Hematopoietic multipotent progenitor cell treated with erythropoietin and hydrocortisone succinate and interleukin-3 and kit ligand, for 6 days (in vitro differentiated cells): ENCODE results near the gene PTH2.

ENCODE experiments used
- DNase-seq: peaks from one replicate; pipeline ENCODE4 v3.0.0-alpha.2; 2015

The PTH2 gene

DNA sequence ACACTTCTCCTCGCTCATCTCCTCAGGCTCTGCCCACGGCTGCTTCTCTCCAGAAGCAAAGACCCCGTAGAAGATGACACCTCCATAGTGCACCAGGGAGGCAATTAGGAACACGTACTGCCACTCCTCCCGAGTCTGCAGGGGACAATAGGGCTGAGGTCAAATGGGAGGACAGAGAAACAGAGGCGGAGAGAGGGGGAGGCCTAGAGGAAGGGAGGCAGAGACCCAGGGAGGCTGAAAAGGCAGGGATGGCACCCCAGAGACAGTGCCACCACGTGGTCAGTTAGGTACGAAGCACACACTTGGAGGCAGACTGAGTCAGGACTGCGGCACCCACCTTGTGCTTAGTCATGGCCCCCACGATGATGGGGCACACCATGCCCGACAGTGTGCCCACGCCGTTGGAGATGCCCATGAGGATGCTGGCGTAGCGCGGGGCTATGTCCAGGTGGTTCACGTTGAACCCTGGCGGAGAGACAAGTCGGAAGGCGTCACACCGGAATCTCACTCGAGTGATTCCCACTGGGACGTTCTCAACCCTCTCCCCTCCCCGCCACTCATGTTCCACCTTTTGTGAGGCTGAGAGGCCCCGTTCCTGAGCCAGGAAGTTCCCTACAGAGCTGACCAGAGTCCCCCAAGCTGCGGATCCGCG lies 7.6 kb upstream of the PTH2 start:
- peak; percentile 69 for DNase-seq

DNA sequence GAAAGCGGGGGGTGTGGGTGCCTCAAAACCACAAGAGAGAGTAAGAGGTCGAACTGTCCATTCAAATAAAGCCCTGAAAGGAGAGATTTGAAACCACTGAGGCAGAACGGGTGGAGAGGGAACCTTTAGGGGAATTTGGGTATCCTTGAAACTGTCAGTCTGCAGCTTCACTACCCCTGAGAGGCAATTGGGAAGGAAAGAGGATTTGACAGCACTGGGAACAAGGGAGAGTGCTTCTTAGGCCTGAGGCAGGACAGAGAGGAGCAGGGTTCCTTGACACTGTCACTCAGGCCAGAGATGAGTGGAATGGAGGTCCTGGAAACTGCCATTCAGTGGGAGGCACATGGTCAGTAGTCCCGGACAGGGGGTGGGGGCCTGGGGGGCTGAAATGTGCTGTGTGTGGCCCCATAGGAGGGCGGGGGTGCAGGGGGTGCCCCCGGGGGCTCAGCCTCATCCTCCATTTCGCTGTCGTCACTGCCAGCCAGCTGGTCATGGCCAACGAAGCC lies 7.0 kb upstream of the PTH2 start:
- DNase-seq: no peak

DNA sequence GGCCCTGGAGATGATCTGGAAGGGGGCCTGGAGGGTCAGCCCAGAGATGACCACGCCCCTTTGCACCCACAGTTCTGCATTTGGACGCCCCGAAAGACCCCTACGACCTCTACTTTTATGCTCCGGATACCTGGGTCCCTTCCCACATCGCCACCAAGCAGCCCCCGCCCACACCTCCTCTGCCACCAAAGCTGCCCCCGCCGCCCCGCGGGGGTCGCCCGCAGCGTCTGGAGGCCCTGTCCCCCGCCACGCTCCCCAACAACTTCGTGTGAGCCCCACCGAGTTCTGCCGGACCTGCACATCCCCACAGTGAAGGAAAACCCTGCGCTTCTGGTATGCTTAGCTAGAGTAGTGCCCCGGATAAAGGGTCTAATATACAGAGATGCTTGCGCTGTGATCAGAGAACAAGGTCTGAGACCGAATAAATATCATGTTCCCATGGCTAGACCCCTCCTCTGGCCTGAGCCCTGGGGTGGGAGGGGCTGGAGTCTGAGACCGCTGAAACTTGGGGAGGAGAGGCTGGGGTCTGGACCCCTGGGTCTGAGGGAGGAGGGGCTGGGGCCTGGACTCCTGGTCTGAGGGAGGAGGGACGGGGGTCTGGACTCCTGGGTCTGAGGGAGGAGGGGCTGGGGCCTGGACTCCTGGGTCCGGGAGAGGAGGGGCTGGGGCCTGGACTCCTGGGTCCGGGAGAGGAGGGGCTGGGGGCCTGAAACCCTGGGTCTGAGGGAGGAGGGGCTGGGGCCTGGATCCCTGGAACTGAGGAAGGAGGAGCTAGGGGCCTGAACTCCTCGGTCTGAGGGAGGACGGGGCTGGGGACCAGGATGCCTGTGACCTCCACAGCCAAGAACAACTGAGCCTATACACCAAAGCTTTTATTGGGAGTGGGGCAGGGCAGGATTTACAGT lies 5.6 kb upstream of the PTH2 start:
- no peak for DNase-seq

DNA sequence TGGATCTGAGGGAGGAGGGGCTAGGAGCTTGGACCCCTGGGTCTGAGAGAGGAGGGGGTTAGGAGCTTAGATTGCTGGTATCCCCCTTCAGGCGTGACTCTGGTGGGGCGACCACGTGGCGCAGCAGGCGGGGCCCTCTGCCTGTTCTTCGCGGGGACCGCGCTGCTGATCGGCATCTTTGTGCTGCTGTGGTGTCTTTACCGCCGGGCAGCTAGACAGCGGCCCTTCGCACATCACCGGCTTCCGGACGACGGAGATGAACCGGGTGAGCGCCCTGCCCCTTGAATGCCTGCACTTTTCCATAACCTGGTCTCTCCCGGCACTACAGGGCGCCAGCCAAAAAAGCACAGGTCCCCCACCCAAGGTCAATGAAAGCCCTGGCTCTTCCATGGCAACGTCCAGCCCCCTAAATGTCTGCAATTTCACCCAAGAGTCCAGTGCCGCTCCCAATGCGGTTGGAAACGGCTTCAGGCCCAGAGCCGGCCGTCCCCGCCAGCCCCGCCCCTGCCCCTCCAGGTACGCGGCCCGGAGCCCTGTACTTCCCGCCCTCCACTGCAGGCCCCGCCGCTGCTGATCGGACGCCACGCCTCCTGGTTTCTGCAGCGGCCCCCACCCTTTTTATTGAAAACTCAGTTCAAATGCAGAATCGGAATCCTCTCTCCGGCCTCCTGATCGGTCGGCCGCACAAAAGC lies 4.8 kb upstream of the PTH2 start:
- peak; percentile 41 for DNase-seq

DNA sequence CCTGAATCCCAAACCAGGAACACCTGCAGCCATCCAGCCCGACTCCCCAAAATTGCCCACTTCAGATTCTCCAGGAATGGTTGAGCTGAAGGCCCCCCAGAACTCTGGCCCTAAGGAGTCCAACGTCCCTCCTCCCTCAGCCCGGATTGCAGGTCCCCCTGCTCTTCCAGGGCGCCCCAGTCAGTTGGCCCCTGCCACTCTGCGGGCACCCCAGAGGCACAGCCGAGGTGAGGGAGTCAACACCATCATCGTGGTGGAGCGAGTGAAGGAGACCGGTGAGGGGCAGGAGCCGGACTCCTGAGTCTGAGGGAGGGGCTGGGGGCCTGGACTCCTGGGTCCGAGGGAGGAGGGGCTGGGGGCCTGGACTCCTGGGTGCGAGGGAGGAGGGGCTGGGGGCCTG lies 4.1 kb upstream of the PTH2 start:
- no peak for DNase-seq

DNA sequence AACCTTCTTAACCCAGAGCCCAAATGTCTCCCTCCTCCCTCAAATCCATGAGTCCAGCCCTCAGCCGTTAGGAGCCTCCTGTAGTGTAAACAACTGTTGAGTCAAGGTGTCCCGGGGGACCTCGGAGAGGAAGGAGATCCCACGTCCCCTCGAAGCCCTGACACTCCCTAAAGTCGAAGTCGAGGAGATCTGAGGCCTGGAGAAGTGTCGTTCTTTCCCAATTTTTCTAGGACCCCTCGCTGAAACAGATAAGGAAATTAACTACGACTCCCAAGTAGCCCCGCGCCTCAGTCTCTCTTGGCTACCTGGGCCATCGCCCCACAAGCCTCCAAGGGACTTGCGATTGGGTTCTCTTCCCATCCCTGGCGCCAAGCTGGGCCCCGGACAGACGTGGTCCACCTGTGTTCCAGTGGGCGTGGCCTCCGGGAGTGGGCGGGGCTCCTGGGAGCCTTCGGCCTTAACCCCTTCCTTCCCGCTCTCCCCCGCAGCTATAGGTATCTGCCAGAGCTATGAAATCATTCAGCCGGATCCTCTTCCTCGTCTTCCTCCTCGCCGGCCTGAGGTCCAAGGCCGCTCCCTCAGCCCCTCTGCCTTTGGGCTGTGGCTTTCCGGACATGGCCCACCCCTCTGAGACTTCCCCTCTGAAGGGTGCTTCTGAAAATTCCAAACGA lies 2.8 kb upstream of the PTH2 start:
- DNase-seq: peak; percentile 34

DNA sequence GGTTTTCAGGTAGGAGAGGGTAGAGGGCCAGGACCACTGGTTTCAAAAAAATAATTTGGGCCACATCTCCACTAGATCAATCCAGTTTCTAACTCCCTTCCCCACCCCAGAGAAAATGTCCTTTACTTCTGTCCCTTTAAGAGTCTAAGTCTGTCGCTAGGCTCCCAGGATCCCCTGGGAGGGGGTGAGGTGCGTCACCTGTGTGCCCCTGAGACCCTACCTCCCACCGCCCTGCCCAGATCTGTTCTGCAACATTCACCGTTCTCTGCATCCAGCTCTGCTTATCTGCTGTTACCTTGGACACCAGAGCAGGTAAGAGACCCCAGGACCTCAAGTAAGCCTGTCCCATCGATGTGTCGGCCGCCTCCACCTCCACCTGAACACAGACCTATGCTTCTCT lies 1.9 kb upstream of the PTH2 start, which contains the start of gene GFY:
TSS of gene GFY (plus strand) at position 211 of the 400 bp plus-strand sequence. CDS start 1,043 bp downstream, outside the sequence.
- no peak for DNase-seq

DNA sequence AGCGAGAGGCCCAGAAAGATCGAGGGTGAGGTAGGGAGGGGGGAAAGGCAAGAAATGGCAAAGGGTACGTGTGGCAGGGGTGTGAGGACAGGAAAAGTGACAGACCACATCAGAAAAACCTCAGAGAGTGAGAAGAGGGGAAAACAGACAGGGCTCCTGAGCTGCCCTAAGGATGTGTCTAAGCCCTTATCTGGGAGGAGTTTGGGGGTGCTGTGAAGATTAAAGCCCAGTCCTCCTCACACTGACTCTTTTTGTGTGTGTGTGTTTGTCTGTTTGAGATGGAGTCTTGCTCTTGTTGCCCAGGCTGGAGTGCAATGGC lies 703 bp upstream of the PTH2 start:
- no peak for DNase-seq

DNA sequence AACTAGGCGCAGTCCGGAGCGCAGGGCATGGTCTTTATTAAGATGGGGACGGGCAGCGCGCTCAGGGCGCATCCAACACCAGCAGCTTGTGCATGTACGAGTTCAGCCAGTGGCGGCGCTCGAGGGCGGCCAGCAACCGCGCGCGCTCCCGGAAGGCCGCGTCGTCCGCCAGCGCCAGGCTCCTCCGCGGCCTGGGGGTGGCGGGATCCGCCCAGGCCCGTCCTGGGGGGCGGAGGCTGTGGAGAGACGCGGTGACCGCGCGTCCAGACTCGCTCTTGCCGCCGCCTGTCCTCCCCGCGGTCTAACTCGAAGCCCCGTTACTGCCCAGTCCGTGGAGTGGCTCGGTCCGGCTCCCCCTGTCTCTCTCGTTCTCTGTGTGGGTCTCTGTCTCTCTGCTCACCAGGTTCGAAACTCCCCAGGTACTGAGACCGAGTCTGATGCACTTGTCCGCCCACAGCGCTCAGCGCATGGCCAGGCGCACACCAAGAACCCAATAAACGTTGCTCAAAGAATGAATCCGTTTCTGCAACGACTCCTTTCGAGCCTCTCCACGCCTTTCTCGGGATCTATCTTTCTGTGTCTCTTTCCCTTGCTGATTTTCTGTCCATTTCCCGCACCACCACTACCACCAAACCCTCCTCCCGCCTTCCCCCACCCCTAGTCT lies 702 bp downstream of the PTH2 start:
- DNase-seq: peak; percentile 60

DNA sequence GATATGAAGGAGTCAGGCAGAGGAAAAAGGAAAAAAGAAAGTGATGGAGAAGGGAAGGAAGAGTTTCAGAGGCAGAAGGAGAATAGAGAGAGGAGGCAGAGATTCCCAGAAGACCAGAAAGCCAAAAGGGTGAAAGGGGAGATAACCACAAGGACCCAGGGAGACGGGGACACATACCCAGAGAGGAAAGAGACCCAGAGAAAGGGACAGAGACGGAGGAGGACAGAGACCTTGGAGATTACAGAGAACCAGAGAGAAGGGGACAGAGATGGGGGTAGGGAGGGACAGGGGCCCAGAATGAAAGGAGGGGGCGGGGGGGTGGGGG lies 1.4 kb downstream of the PTH2 start:
- no peak for DNase-seq

DNA sequence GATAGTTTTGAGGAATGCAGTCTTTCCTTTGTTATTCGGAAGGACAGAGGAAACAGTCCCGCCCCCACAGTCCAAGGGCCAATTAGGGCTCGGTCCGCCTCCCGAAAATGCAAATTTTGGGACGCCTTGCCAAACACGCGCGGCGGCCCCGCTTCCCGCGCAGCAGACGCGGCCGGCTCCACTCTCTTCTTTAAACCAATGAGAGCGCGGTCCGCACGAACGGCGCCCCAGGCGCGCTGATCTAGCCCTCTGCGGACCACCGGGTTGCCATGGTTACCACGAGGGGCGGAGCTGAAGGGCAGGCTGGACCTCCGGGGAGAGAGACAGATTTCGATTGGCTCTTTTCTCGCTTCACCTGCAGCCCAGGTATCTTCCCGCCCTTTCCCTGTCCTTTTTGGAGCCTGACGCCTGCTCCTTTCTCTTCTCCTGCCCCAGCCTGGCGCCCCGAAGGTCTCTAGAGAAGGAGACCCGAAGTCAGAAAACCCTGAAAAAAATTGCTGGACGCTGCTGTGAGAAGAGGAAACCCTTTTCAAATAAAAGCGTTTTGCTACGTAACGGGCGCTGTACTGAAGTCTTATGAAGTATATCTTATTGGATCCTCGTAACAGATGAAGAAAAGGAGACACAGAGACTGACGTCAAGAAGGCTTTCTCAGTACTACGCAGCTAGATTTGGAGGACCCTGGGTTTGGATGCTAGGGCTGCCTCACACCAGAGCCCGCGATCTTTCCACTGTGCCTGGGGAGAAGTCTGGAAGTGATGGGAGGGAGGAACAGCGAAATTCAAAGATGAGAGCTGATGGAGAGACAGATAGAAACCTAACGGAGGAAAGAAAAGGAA lies 2.0 kb downstream of the PTH2 start:
- DNase-seq: peak; percentile 81

DNA sequence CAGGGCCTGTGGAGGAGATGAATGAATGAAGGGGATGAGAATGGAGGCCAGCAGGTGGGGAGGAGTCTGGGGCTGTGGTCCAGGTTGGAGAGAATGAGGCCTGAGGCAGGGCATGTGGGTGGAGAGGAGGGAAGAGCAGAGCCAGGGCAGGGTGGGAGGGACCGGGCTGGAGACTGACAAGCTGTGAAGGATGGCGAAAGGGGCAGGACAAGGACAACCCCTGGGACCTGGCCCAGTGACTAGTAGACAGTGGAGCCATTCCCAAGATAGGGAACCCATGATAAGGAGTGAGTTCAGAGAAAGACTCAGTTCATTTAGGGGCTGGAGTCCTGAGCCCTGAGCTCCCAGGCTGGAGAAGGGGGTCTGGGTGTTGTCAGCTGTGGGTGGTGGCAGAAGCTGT lies 3.0 kb downstream of the PTH2 start:
- DNase-seq: no peak

DNA sequence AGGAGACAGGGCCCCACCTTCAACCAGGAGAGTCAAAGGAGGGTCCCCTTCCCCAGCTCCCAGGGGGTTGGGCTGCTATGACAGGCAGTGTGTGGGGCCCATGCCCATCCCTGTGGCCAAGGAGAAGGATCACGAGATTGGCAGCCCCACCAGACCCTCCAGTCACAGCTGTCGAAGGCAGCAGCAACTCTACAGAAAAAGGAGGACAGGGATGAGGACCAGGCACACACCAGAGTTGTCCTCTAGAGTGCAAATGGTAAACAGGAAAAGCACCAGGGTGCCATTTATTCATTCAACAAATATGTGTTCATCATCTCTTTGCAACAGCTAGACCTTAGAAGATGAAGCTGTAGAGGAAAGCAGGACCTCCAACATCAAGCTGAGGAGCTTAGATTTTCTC lies 4.1 kb downstream of the PTH2 start:
- no peak for DNase-seq

DNA sequence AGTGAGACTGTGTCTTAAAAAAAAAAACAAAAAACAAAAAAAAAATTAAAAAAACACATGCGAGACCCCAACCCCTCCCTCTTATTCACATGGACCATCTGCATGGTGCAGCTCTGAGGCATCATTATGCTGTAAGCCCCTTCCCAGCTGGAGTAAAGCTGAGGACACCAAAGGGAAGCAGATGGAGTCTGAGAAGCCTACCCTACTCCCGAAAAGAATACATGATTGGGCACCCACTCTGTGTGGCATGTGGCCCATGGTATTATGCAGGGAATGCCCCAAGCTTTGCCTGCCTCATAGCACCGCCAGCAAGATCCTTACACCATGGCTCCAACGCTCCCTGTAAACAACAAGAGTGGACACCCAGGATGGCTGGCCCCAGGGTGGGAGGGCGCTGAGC lies 4.7 kb downstream of the PTH2 start:
- no peak for DNase-seq

DNA sequence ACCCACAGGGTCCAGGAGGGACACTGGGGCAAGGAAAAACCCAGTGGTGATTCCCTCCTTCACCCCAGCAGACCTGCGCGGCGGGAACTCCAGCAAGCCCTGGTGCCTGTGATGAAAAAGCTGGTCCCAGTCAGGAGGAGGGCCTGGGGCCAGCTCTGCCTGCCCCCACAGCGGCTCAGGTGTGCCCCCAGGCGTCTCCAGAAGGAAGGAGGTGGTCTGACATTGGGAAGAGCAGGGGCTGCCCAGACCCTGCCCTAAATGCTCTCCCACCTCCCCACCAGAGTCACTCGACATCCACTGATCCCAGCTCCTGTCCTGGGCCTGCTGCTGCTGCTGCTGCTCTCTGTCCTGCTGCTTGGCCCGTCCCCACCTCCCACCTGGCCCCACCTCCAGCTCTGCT lies 6.2 kb downstream of the PTH2 start:
- DNase-seq: no peak

DNA sequence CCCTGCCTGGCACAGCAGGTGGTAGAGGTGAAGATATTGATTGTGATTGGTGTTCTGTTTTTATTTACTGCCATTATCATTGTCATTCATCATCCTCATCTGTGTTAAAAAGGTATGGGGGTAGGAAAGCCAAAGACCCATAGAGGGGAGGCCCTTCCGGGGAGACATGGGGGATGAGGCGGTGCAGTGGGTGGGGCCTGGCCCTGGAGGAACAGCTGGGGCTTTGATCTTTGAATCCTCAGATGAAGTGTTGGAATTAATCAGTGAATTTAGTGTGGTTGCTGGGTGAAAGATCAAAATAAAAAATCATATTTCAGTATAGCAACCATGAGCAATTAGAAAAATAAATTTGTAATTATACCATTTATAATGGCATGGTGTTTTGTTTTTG lies 7.4 kb downstream of the PTH2 start:
- no peak for DNase-seq

DNA sequence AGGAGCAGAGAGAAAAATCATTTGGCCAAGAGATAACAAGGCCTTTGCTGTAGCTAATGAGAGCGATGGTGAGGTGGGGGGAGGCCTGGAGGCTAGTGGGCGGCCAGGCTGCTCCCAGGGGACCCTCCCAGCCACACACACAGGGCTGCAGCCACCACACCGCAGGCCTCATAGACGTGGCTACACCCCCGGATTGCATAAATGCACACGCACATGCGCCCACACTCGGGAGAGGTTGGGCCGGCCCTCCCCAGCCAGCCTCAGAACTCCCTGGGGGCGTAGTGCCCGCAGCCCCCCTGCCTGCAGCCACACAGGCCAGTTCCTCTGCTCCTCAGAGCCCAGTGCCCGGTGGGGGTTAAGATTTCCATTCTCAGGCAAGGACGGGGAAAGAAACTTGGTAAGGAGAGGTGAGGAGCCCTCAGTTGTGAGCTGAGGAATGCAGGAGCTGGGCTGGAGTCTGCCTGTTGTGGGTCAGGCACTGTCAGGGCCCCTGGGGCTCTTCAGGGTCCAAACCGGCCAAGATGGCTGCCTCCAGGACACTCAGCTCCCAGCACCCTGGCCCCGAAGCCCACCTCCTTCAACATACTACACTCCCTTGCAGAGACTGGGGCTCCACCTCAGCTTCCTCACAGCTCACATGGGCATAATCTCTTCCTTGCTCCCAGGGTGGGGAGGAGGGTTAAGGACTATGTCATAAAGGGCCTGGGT lies 8.0 kb downstream of the PTH2 start:
- DNase-seq: no peak

DNA sequence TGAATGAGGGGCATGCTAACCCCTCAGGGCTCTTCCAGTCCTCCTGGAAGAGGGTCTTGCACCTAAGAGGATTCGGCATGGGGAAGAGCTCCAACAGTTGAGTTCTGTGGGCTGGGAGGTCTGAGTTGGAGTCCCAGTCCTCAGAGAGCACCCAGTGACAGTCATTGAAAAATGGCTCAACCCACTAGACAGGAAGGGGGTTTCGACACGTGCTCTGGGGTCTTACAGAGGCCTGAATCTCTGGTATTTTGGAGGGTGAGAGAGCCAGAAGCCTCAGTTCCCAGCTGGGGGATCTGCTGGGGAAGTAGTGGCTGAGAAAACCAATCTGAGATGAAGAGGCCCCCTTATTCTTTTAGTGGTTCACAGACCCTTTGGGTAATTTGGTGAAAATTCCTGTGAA lies 9.0 kb downstream of the PTH2 start:
- DNase-seq: no peak

DNA sequence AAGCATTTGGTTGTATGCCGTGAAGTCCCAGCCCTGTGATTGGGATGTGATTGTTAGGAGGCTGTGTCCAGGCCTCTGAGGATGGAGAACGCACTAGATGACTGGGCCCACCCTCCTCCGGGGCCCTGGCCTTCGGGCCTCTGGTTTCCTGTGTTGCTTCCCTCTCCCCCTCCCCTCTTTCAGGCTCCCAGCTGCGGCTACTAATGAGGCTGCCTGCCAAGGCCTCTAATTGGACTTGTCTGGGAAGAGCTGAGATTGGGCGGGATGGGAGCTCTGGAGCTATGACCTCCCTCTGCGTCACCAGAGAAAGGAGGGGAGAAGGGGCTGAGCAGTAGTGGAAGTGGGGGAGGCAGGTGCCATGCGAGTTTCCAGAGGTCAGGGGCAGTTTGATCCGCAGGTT lies 9.9 kb downstream of the PTH2 start:
- no peak for DNase-seq

DNA sequence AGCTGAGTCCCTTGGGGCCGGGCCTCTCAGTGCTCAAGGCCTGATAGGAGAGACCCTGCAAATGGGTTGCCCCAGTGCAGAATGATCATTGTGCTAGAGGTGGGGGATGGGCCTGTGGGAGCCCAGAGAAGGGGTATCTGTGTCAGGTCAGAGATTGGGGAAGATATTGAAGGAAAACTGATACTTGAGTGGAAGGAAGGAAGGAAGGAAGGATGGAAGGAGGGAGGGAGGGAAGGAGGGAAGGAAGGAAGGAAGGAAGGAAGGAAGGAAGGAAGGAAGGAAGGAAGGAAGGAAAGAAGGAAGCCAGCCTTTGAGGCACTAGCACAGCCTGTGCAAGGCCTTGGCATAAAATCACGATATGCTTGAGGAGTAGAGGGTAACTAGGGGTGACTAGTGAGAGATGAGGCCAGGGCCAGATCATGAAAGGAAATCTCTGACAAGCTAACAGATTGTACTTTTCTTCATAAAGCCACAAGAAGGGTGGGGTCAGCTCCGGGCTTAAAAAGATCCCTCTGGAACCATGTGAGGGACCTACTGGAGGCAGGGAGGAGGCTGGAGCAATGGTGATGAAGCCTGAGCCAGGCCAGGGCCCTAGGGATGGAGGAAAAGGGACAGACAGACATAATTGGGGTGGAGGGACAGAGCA lies 11.4 kb downstream of the PTH2 start:
- no peak for DNase-seq
